A549 (cell line): Measurements from ENCODE around the gene IFITM10. TPM values are rescaled to one million over a fixed set of nuclear protein-coding genes. Genes with fewer than 3 reads are reported as not detected.

ENCODE experiments used
- ATAC-seq, 2 experiments: fragments of 200-7000 bp in 1 of 2; fragments of >200 bp in 1 of 2; cut with Nextera tagmentation in 1 of 2; cut with Tn5 transposase in 1 of 2; 3 replicates each; pipeline versions ENCODE4 v1.8.0 to v1.9.1; 2018 to 2020; ENCODE audit warnings: mild to moderate bottlenecking in 1 of 2, moderate library complexity in 1 of 2
- CTCF ChIA-PET: fragments of 300-600 bp; sonication (Branson Sonifier 250); formaldehyde crosslinking; extraction: SDS; loops from one replicate; lab custom pipeline; 2021; ENCODE audit warnings: antibody characterized with exemption, inconsistent platforms; lab: Yijun Ruan, JAX
- POLR2A ChIA-PET: fragments of 350-600 bp; formaldehyde crosslinking; extraction: SDS; loops from one replicate; lab custom pipeline; 2021; ENCODE audit warnings: antibody characterized with exemption, inconsistent platforms; lab: Yijun Ruan, JAX
- DNase-seq, 2 experiments: peaks; one replicate each; pipeline versions ENCODE4 v3.0.0 to v3.0.0-alpha.2; 2011 to 2016; ENCODE audit warnings: low read depth in 1 of 2, low spot score in 1 of 2
- FAIRE-seq: peaks from 2 replicates; lab custom pipeline; 2011; peaks lifted over from hg19 to GRCh38; lab: Jason Lieb, UNC
- H3K27ac ChIP-seq, 2 experiments: fragments of >200 bp; sonication (Bioruptor Twin); formaldehyde crosslinking; 3 replicates each; pipeline ENCODE4 v1.5.1; 2016 to 2017
- H3K4me1 ChIP-seq: fragments of >200 bp; sonication (Bioruptor Twin); formaldehyde crosslinking; 3 replicates; pipeline ENCODE4 v1.6.1; 2016
- H3K4me2 ChIP-seq: fragments of >200 bp; sonication (Bioruptor Twin); formaldehyde crosslinking; 3 replicates; pipeline ENCODE4 v1.6.1; 2016
- H3K4me3 ChIP-seq: fragments of >200 bp; sonication (Bioruptor Twin); formaldehyde crosslinking; 3 replicates; pipeline ENCODE4 v1.5.1; 2016
- H3K9me3 ChIP-seq: fragments of >200 bp; sonication (Bioruptor Twin); formaldehyde crosslinking; 3 replicates; pipeline ENCODE4 v1.6.1; 2016
- EHMT2 ChIP-seq: fragments of 200-600 bp; sonication (generic); IDR thresholded peaks from 2 replicates; pipeline ENCODE4 v1.6.1; 2016; ENCODE audit warnings: antibody characterized with exemption, low read depth, mild to moderate bottlenecking, moderate library complexity
- ESRRA ChIP-seq: fragments of 150-350 bp; IDR thresholded peaks from 2 replicates; pipeline ENCODE4 v1.6.1; 2014; ENCODE audit warnings: mild to moderate bottlenecking, low read length, borderline replicate concordance
- KDM1A ChIP-seq: fragments of 200-600 bp; sonication (generic); IDR thresholded peaks from 2 replicates; pipeline ENCODE4 v1.6.1; 2016; ENCODE audit warnings: low read depth, mild to moderate bottlenecking
- MAFK ChIP-seq: fragments of 450-650 bp; IDR thresholded peaks from 2 replicates; pipeline ENCODE4 v1.6.1; 2014; ENCODE audit not compliant: partially characterized antibody
- MAX ChIP-seq: IDR thresholded peaks from 2 replicates; pipeline ENCODE4 v1.6.1; 2012
- MAZ ChIP-seq: fragments of 150-350 bp; IDR thresholded peaks from 2 replicates; pipeline ENCODE4 v1.6.1; 2014; ENCODE audit warnings: antibody characterized with exemption, low read depth, low read length, borderline replicate concordance
- NPAS2 ChIP-seq: fragments of 250-450 bp; sonication (Bioruptor Pico); IDR thresholded peaks from 2 replicates; pipeline ENCODE4 v1.8.0; 2022; ENCODE audit warnings: mild to moderate bottlenecking, moderate library complexity, borderline replicate concordance
- PHF8 ChIP-seq: fragments of 200-600 bp; sonication (generic); IDR thresholded peaks from 2 replicates; pipeline ENCODE4 v1.6.1; 2016; ENCODE audit warnings: low read depth, mild to moderate bottlenecking, antibody characterized with exemption, moderate library complexity, borderline replicate concordance
- POLR2AphosphoS2 ChIP-seq: conservative IDR thresholded peaks from 2 replicates; pipeline ENCODE4 v1.6.1; 2012; ENCODE audit warnings: low read length, improper control_type of control experiment, inconsistent platforms
- RFX5 ChIP-seq: fragments of 450-650 bp; IDR thresholded peaks from 2 replicates; pipeline ENCODE4 v1.7.1; 2014; ENCODE audit warnings: antibody characterized with exemption, mild to moderate bottlenecking, moderate library complexity
- SMC3 ChIP-seq: fragments of >200 bp; sonication (Bioruptor Twin); formaldehyde crosslinking; IDR thresholded peaks from 3 replicates; pipeline ENCODE4 v1.6.1; 2018; ENCODE audit warnings: inconsistent platforms
- TP53 ChIP-seq: fragments of 250-450 bp; sonication (Bioruptor Pico); IDR thresholded peaks from 2 replicates; pipeline ENCODE4 v1.5.0; 2021; ENCODE audit warnings: mild to moderate bottlenecking, moderate library complexity
- ZSCAN20 ChIP-seq: fragments of 250-450 bp; sonication (Bioruptor Pico); IDR thresholded peaks from 2 replicates; pipeline ENCODE4 v1.8.0; 2022; ENCODE audit warnings: mild to moderate bottlenecking, moderate library complexity
- WGBS: methylation state at CpG from one replicate; pipeline ENCODE4 v1.1.6; 2017; ENCODE audit errors: missing lambda C conversion rate; 5-methylcytosine and 5-hydroxymethylcytosine counted together
- polyA plus RNA-seq, 4 experiments: library from polyadenylated mRNA; depleted of rRNA in 3 of 4; stranded (reverse); fragments of >200 nt; fragmentation: RNase III in 1 of 4; extraction: RNeasy Plus Mini Kit Qiagen cat#74134 plus additional on column Dnase treatment in 1 of 4; gene quantifications; 2 replicates in 3 of 4; 3 replicates in 1 of 4; pipeline ENCODE4 v1.2.3, GENCODE V29; 2011 to 2017

IFITM10 gene
- polyA plus RNA-seq, 2 of the 4 experiments (the other 2 are of a cell fraction), result 0.28 to 0.67 TPM

DNA sequence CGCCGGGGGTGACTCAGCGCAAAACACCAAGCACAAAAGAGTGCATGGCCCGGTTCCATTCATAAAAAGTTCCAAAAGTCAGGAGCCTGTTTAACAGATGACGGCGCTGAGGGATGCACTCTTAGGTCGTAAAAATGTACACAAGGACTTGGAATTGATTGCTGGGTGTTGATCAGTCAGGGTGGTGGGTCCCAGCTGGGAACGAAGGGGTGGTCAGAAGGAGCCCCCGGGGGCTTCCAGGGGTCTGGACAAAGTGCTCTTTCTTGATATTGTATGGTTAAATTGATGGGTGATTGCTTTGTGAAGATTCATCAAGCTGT is 20.7 kb downstream of the IFITM10 start:
- DNase-seq, result no peak
- no peak for FAIRE-seq
- POLR2A ChIA-PET, result no interaction called here

DNA sequence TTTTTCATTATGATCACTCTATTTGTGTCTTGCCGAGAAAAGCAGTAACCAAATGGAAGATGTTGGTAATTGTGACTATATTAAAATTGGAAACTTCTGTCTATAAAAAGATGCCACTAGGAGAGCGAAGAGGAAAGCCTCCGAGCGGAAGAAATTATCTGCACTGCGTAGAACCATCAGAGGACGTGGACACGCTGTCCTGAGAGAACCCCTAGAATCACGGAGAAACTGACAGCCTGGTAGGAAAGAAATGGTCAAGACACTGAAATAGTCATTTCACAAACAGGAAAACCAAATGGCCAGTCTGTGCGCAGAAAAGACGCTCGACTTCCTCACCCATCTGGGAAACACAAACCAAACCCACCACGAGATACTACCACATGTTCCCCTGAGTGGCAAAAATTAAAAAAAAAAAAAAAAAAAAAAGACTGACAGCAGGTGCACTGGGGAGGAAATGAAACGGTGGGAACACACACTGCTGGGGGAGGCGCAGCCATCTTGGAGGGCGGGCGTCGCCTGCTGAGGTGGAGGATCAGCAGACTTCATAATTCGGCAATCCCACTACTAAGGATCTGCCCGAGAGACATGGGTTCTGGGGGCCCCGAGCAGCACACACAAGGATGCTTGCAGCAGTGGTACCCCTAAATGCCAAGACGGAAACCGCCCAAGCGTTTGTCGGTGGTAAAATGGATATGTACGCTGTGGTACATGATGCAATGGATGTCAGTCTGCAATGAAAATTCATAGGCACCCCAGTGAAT is 21.3 kb downstream of the IFITM10 start:
- WGBS, result 78% methylated on average over 24 of the region's 25 CpGs
- Histone ChIP-seq H3K27ac (no peak overlapping the region), H3K4me1 (no peaks in the 10 kb centered on the region), H3K9me3 (no peaks in the 10 kb centered on the region), H3K4me3 (no peak overlapping the region), H3K4me2 (no peak overlapping the region)
- ChIA-PET CTCF (interaction anchor here (0.7 to 0.9 kb wide), 3 partner anchors 22 to 104 kb away, joined by 3 to 5 read pairs (median 4); no protein-coding TSS in a partner anchor), POLR2A (no interaction called here)
- no peak for TF ChIP-seq NPAS2
- TF ChIP-seq PHF8, result no peak
- no peak for TF ChIP-seq RFX5
- no peak for TF ChIP-seq ESRRA
- no peak for TF ChIP-seq POLR2AphosphoS2
- TF ChIP-seq SMC3, result no peak
- no peak for TF ChIP-seq EHMT2
- no peak for DNase-seq
- no peak for ATAC-seq
- no peak for FAIRE-seq

More for the DNA sequence above, 20.7 kb downstream of the IFITM10 start:
- Histone ChIP-seq H3K4me3 (no peak overlapping the region), H3K9me3 (no peaks in the 10 kb centered on the region), H3K4me1 (no peaks in the 10 kb centered on the region), H3K27ac (no peak overlapping the region)
- 43% methylated on average over 9 of the region's 9 CpGs for WGBS
- CTCF ChIA-PET, result interaction anchor here (0.7 to 0.9 kb wide), 3 partner anchors 23 to 103 kb away, joined by 3 to 5 read pairs (median 4); no protein-coding TSS in a partner anchor
- no peak for TF ChIP-seq TP53
- TF ChIP-seq NPAS2, result no peak
- TF ChIP-seq ZSCAN20 (CRISPR knock-in tag), result no peak
- TF ChIP-seq MAFK, result peak; percentile 22
- TF ChIP-seq, all 56 proteins: peak for 1
- ATAC-seq, result no peak
- no peak overlapping the region for H3K4me2 ChIP-seq

DNA sequence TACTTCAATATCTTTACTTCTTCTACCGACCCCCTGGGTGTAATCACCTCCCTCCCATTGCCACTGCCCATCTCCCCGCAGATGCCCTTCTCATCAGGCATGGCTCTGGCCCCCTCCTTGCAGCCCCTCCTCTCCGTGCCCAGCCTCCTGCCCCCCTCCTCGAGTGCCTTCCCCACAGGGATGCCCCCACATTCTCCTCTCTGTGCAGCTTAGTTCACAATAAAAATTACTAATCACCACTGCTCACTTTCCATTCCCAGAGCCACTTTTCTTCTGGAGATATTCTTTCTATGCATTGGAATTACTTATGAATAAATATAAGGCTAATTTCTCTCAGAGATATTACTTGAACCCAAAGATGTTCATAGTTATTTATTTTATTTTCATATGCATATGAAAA is 22.1 kb downstream of the IFITM10 start:
- Histone ChIP-seq H3K4me1 (no peaks in the 10 kb centered on the region), H3K9me3 (no peaks in the 10 kb centered on the region), H3K4me3 (no peak overlapping the region), H3K27ac (no peak overlapping the region), H3K4me2 (no peak overlapping the region)
- DNase-seq (no peak), FAIRE-seq (no peak), ATAC-seq (no peak)
- ChIA-PET POLR2A (no interaction called here), CTCF (interaction anchor here (0.8 kb wide), 1 partner anchor 104 kb away, joined by 4 read pairs; no protein-coding TSS in a partner anchor)
- WGBS, result 29% methylated on average over 3 of the region's 4 CpGs
- TF ChIP-seq MAZ, result no peak

GRCh38 chr11:1727861-1728260 is 22.5 kb downstream of the IFITM10 start:
- Histone ChIP-seq H3K4me3 (no peak overlapping the region), H3K4me1 (no peaks in the 10 kb centered on the region), H3K9me3 (no peaks in the 10 kb centered on the region), H3K4me2 (no peak overlapping the region), H3K27ac (no peak overlapping the region)
- DNase-seq (no peak), FAIRE-seq (no peak), ATAC-seq (no peak)
- ChIA-PET CTCF (interaction anchor here (0.8 kb wide), 1 partner anchor 105 kb away, joined by 4 read pairs; no protein-coding TSS in a partner anchor), POLR2A (no interaction called here)
- WGBS, result 60% methylated on average over 9 of the region's 9 CpGs
- TF ChIP-seq TP53, result no peak
- TF ChIP-seq MAX, result no peak
- TF ChIP-seq KDM1A, result no peak

GRCh38 chr11:1727096-1727690 is 23.2 kb downstream of the IFITM10 start:
- Histone ChIP-seq H3K9me3 (no peaks in the 10 kb centered on the region), H3K4me2 (no peak overlapping the region), H3K27ac (no peak overlapping the region), H3K4me1 (no peaks in the 10 kb centered on the region), H3K4me3 (no peak overlapping the region)
- WGBS, result 51% methylated on average over 11 of the region's 11 CpGs
- ChIA-PET POLR2A (no interaction called here), CTCF (interaction anchor here (0.7 to 1.8 kb wide), 5 partner anchors 9 to 105 kb away, joined by 3 to 6 read pairs (median 4); no protein-coding TSS in a partner anchor)
- DNase-seq, result no peak
- FAIRE-seq, result no peak
- TF ChIP-seq TP53, result no peak
- no peak for ATAC-seq
